ENCODE results near the gene PGPEP1.

PGPEP1 gene

DNA sequence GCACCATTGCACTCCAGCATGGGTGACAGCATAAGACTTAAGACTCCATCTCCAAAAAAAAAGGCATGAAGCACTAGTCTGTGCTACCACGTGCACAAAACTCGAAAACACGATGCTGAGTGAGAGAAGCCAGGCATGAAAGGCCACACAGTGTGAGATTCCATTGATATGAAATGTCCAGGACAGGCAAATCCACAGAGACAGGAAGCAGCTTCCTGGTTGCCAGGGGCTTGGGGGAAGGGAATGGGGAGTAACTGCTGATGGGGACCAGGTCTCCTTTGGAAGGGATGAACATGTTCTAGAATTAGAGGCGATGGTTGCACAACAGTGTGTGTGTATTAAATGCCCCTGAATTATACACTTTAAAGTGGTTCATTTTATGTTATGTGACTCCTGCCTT is 43.1 kb upstream of the PGPEP1 start:
- Histone ChIP-seq H3K27ac (ENCODE audit: low read depth, low read length, poor library complexity, severe bottlenecking) (no peak overlapping the region), H3K79me2 (ENCODE audit: insufficient read depth, low read length) (no peaks in the 10 kb centered on the region), H3K4me2 (ENCODE audit: low read length) (no peak overlapping the region), H3K9me2 (ENCODE audit: low read depth, low read length) (no peaks in the 10 kb centered on the region), H3K4me3 (ENCODE audit: low read depth, low read length, poor library complexity, severe bottlenecking) (no peak overlapping the region), H3F3A (ENCODE audit: insufficient read depth, low read length) (no peaks in the 10 kb centered on the region), H3K36me3 (ENCODE audit: insufficient read depth, low read length) (no peaks in the 10 kb centered on the region), H3K4me1 (ENCODE audit: insufficient read depth, low read length, severe bottlenecking) (peaks cover 9% of the 10 kb centered on the region), H3K9me3 (ENCODE audit: low read length) (no peaks in the 10 kb centered on the region), H3K27me3 (ENCODE audit: insufficient read depth, low read length) (peaks cover 14% of the 10 kb centered on the region; the same call in 1 of the 2 replicates), H3K9ac (ENCODE audit: low read length) (no peak overlapping the region), H4K20me1 (ENCODE audit: insufficient read depth, low read length) (no peaks in the 10 kb centered on the region), H2AFZ (ENCODE audit: low read length) (no peak overlapping the region)
- no peak for TF ChIP-seq EZH2 (IDR thresholded peaks at IDR 0.05; ENCODE audit: borderline replicate concordance, low read length)
- TF ChIP-seq, protein P1, sequence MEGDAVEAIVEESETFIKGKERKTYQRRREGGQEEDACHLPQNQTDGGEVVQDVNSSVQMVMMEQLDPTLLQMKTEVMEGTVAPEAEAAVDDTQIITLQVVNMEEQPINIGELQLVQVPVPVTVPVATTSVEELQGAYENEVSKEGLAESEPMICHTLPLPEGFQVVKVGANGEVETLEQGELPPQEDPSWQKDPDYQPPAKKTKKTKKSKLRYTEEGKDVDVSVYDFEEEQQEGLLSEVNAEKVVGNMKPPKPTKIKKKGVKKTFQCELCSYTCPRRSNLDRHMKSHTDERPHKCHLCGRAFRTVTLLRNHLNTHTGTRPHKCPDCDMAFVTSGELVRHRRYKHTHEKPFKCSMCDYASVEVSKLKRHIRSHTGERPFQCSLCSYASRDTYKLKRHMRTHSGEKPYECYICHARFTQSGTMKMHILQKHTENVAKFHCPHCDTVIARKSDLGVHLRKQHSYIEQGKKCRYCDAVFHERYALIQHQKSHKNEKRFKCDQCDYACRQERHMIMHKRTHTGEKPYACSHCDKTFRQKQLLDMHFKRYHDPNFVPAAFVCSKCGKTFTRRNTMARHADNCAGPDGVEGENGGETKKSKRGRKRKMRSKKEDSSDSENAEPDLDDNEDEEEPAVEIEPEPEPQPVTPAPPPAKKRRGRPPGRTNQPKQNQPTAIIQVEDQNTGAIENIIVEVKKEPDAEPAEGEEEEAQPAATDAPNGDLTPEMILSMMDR (IDR thresholded peaks at IDR 0.05; ENCODE audit: low read length), result no peak

DNA sequence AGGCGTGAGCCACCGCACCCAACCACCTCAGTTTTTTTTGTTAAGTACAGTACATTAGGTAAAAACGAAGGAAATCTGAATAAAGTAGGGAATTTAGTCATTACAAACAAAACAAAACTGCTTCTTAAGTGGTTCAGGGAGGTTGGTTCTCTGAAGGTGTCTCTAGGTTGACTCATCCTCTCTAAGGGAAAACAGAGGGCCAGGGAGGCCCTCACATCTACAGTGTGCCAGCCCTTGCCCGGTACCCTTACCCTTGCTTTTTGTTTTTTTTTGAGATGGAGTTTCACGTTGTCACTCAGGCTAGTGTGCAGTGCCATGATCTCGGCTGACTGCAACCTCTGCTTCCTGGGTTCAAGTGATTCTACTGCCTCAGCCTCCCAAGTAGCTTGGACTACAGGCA is 41.8 kb upstream of the PGPEP1 start:
- no peak overlapping the region for H2AFZ ChIP-seq (ENCODE audit: low read length)
- no peaks in the 10 kb centered on the region for H4K20me1 ChIP-seq (ENCODE audit: insufficient read depth, low read length)
- no peaks in the 10 kb centered on the region for H3F3A ChIP-seq (ENCODE audit: insufficient read depth, low read length)
- no peak overlapping the region for H3K4me3 ChIP-seq (ENCODE audit: low read depth, low read length, poor library complexity, severe bottlenecking)
- H3K9me2 ChIP-seq (ENCODE audit: low read depth, low read length), result no peaks in the 10 kb centered on the region
- no peak for TF ChIP-seq EZH2 (IDR thresholded peaks at IDR 0.05; ENCODE audit: borderline replicate concordance, low read length)
- TF ChIP-seq, protein P1 (IDR thresholded peaks at IDR 0.05; ENCODE audit: low read length), result no peak
- H3K4me2 ChIP-seq (ENCODE audit: low read length), result no peak overlapping the region
- no peaks in the 10 kb centered on the region for H3K79me2 ChIP-seq (ENCODE audit: insufficient read depth, low read length)
- no peaks in the 10 kb centered on the region for H3K9me3 ChIP-seq (ENCODE audit: low read length)
- no peaks in the 10 kb centered on the region for H3K36me3 ChIP-seq (ENCODE audit: insufficient read depth, low read length)
- H3K27me3 ChIP-seq (ENCODE audit: insufficient read depth, low read length), result peaks cover 14% of the 10 kb centered on the region; the same call in 1 of the 2 replicates
- H3K9ac ChIP-seq (ENCODE audit: low read length), result no peak overlapping the region
- H3K4me1 ChIP-seq (ENCODE audit: insufficient read depth, low read length, severe bottlenecking), result peaks cover 6% of the 10 kb centered on the region
- H3K27ac ChIP-seq (ENCODE audit: low read depth, low read length, poor library complexity, severe bottlenecking), result no peak overlapping the region

DNA sequence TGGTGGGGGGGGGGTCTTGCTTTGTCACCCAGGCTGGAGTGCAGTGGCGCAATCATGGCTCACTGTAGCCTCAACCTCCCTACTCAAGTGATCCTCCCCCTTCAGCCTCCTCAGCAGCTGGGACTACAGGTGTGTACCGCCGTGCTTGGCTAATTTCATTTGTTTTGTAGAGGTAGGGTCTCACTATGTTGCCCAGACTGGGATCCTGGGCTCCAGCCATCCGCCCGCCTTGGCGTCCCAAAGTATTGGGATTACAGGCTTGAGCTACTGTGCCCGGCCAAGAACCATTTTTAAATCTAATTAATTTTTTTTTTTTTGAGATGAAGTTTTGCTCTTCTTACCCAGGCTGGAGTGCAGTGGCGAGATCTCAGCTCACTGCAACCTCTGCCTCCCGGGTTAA is 40.7 kb upstream of the PGPEP1 start:
- Histone ChIP-seq H3K4me3 (ENCODE audit: low read depth, low read length, poor library complexity, severe bottlenecking) (no peak overlapping the region), H3K27me3 (ENCODE audit: insufficient read depth, low read length) (peaks cover 14% of the 10 kb centered on the region; the same call in 1 of the 2 replicates), H3K9me3 (ENCODE audit: low read length) (no peaks in the 10 kb centered on the region), H4K20me1 (ENCODE audit: insufficient read depth, low read length) (no peaks in the 10 kb centered on the region), H3F3A (ENCODE audit: insufficient read depth, low read length) (no peaks in the 10 kb centered on the region), H3K9ac (ENCODE audit: low read length) (no peak overlapping the region), H3K4me1 (ENCODE audit: insufficient read depth, low read length, severe bottlenecking) (peaks cover 16% of the 10 kb centered on the region), H3K27ac (ENCODE audit: low read depth, low read length, poor library complexity, severe bottlenecking) (no peak overlapping the region), H3K9me2 (ENCODE audit: low read depth, low read length) (no peaks in the 10 kb centered on the region), H3K4me2 (ENCODE audit: low read length) (no peak overlapping the region), H3K36me3 (ENCODE audit: insufficient read depth, low read length) (no peaks in the 10 kb centered on the region), H2AFZ (ENCODE audit: low read length) (no peak overlapping the region), H3K79me2 (ENCODE audit: insufficient read depth, low read length) (no peaks in the 10 kb centered on the region)
- TF ChIP-seq, protein P1 (IDR thresholded peaks at IDR 0.05; ENCODE audit: low read length), result no peak
- TF ChIP-seq EZH2 (IDR thresholded peaks at IDR 0.05; ENCODE audit: borderline replicate concordance, low read length), result no peak

All from OCI-LY1 (cell line).